ENCODE measurements around the gene TMEM163. TPM values are rescaled to one million over a fixed set of nuclear protein-coding genes. Genes with fewer than 3 reads are reported as not detected.
"Not testable (repeated sequence)": the region's sequence is repeated elsewhere in the genome, so short reads cannot be mapped to it uniquely, and the experiment has no call there.

The TMEM163 gene
- total RNA-seq, 4 donors from 2014 or later, result 0.34 to 1.2 TPM; not detected in 2

GRCh38 chr2:134567666-134568065, 151.1 kb downstream of the TMEM163 start:
- H3K27me3 ChIP-seq, result no peaks in the 10 kb centered on the region
- H3K36me3 ChIP-seq, result no peaks in the 10 kb centered on the region
- no peak overlapping the region for H3K4me3 ChIP-seq
- TF ChIP-seq POLR2A (IDR thresholded peaks at IDR 0.05) (no peak), CTCF (IDR thresholded peaks at IDR 0.05) (no peak)
- no peak for DNase-seq
- no peak overlapping the region for H3K27ac ChIP-seq
- H3K4me1 ChIP-seq, result no peaks in the 10 kb centered on the region
- intact Hi-C loops (cut with DNase I; ENCODE audit: low total_unique reads), result no loop called here
- no peaks in the 10 kb centered on the region for H3K9me3 ChIP-seq

GRCh38 chr2:134564955-134565354, 153.8 kb downstream of the TMEM163 start:
- H3K4me3 ChIP-seq; intact Hi-C loops (cut with DNase I; ENCODE audit: low total_unique reads); H3K36me3 ChIP-seq; H3K27me3 ChIP-seq; H3K4me1 ChIP-seq; DNase-seq; H3K27ac ChIP-seq; H3K9me3 ChIP-seq: not testable (repeated sequence)

- no peaks in the 10 kb centered on the region for H3K4me1 ChIP-seq
- no peaks in the 10 kb centered on the region for H3K9me3 ChIP-seq
Measured at GRCh38 chr2:134564549-134564948, 154.3 kb downstream of the TMEM163 start.

GRCh38 chr2:134558208-134558830, 160.5 kb downstream of the TMEM163 start:
- no peaks in the 10 kb centered on the region for H3K36me3 ChIP-seq
- no peak overlapping the region for H3K4me3 ChIP-seq
- TF ChIP-seq CTCF (IDR thresholded peaks at IDR 0.05), result no peak
- no peak for TF ChIP-seq POLR2A (IDR thresholded peaks at IDR 0.05)
- H3K27ac ChIP-seq, result no peak overlapping the region
- no peaks in the 10 kb centered on the region for H3K9me3 ChIP-seq
- intact Hi-C loops (cut with DNase I; ENCODE audit: low total_unique reads), result no loop called here
- H3K4me1 ChIP-seq, result no peaks in the 10 kb centered on the region
- DNase-seq, result no peak
- no peaks in the 10 kb centered on the region for H3K27me3 ChIP-seq

More at GRCh38 chr2:134564549-134564948, 154.3 kb downstream of the TMEM163 start:
- Histone ChIP-seq H3K36me3 (no peaks in the 10 kb centered on the region), H3K27ac (no peak overlapping the region), H3K27me3 (no peaks in the 10 kb centered on the region), H3K4me3 (no peak overlapping the region)
- TF ChIP-seq CTCF (IDR thresholded peaks at IDR 0.05) (no peak), POLR2A (IDR thresholded peaks at IDR 0.05) (no peak)
- DNase-seq, result no peak
- intact Hi-C loops (cut with DNase I; ENCODE audit: low total_unique reads), result no loop called here

- Histone ChIP-seq H3K4me1 (no peaks in the 10 kb centered on the region), H3K9me3 (no peaks in the 10 kb centered on the region), H3K27me3 (no peaks in the 10 kb centered on the region), H3K36me3 (no peaks in the 10 kb centered on the region), H3K4me3 (no peak overlapping the region), H3K27ac (no peak overlapping the region)
- intact Hi-C loops (cut with DNase I; ENCODE audit: low total_unique reads), result no loop called here
- peak; percentile 19 to 40 for DNase-seq
- TF ChIP-seq POLR2A (IDR thresholded peaks at IDR 0.05), result no peak
- TF ChIP-seq CTCF (IDR thresholded peaks at IDR 0.05), result no peak
Measured at GRCh38 chr2:134555411-134555810, 163.4 kb downstream of the TMEM163 start.

GRCh38 chr2:134553657-134554056, 165.1 kb downstream of the TMEM163 start:
- Histone ChIP-seq H3K9me3 (no peaks in the 10 kb centered on the region), H3K36me3 (no peaks in the 10 kb centered on the region), H3K27me3 (no peaks in the 10 kb centered on the region), H3K4me3 (no peak overlapping the region), H3K4me1 (no peaks in the 10 kb centered on the region), H3K27ac (no peak overlapping the region)
- intact Hi-C loops (cut with DNase I; ENCODE audit: low total_unique reads), result no loop called here
- no peak for TF ChIP-seq POLR2A (IDR thresholded peaks at IDR 0.05)
- TF ChIP-seq CTCF (IDR thresholded peaks at IDR 0.05), result no peak
- DNase-seq, result no peak

Data from uterus (tissue), 4 donors.